H1 (cell line): ENCODE measurements around the gene BBS9. TPM values are rescaled to one million over a fixed set of nuclear protein-coding genes. Genes with fewer than 3 reads are reported as not detected.

ENCODE experiments used
- CTCF ChIA-PET: fragments of 300-600 bp; sonication (Branson Sonifier 250); formaldehyde crosslinking; loops from one replicate; lab custom pipeline; 2021; ENCODE audit not compliant: partially characterized antibody; lab: Charles Lee
- POLR2A ChIA-PET: fragments of 300-600 bp; sonication (Branson Sonifier 250); formaldehyde crosslinking; loops from one replicate; lab custom pipeline; 2021; ENCODE audit warnings: inconsistent platforms; ENCODE audit not compliant: partially characterized antibody; lab: Charles Lee
- DNase-seq, 2 experiments: peaks; one replicate each; pipeline versions ENCODE4 v3.0.0 to v3.0.0-alpha.2; 2010 to 2022; ENCODE audit warnings: low spot score in 2 of 2, low read depth in 1 of 2, mixed read lengths in 1 of 2
- FAIRE-seq: peaks from 2 replicates; lab custom pipeline; 2011; peaks lifted over from hg19 to GRCh38; lab: Jason Lieb, UNC
- H2AFZ ChIP-seq: 2 replicates; pipeline ENCODE4 v1.8.1; 2012; ENCODE audit warnings: low read length, inconsistent platforms
- H2AK5ac ChIP-seq: 2 replicates; pipeline ENCODE4 v1.6.1; 2013; ENCODE audit warnings: low read depth, low read length
- H2BK120ac ChIP-seq: replicated peaks from 2 replicates; pipeline ENCODE3; 2013; ENCODE audit warnings: low read depth, low read length, inconsistent platforms
- H2BK12ac ChIP-seq: 2 replicates; pipeline ENCODE4 v1.6.1; 2013; ENCODE audit warnings: low read depth, low read length
- H2BK15ac ChIP-seq: 2 replicates; pipeline ENCODE4 v1.6.1; 2013; ENCODE audit warnings: low read length
- H2BK20ac ChIP-seq: 2 replicates; pipeline ENCODE4 v1.6.1; 2013; ENCODE audit warnings: low read length
- H2BK5ac ChIP-seq: 2 replicates; pipeline ENCODE4 v1.6.1; 2013; ENCODE audit warnings: low read depth, low read length
- H3K14ac ChIP-seq: 2 replicates; pipeline ENCODE4 v1.6.1; 2013; ENCODE audit warnings: inconsistent platforms; ENCODE audit not compliant: insufficient read length
- H3K18ac ChIP-seq: 2 replicates; pipeline ENCODE4 v1.6.1; 2013; ENCODE audit warnings: low read length; ENCODE audit errors: extremely low read depth
- H3K23ac ChIP-seq: 2 replicates; pipeline ENCODE4 v1.6.1; 2013; ENCODE audit warnings: inconsistent platforms; ENCODE audit not compliant: insufficient read length
- H3K23me2 ChIP-seq: 2 replicates; pipeline ENCODE4 v1.6.1; 2013; ENCODE audit warnings: low read depth, low read length
- H3K27ac ChIP-seq: 2 replicates; pipeline ENCODE4 v1.6.1; 2011; ENCODE audit warnings: low read depth, low read length, inconsistent platforms
- H3K27me3 ChIP-seq, 4 experiments: replicated peaks in 1 of 4; 1 replicate in 1 of 4; 2 replicates in 3 of 4; pipeline versions ENCODE4 v1.6.1 to v1.8.1; 2011 to 2013; ENCODE audit warnings: low read length in 3 of 4, mild to moderate bottlenecking in 3 of 4, inconsistent platforms in 2 of 4, mixed read lengths in 2 of 4, moderate library complexity in 1 of 4; ENCODE audit not compliant: control insufficient read depth in 3 of 4, insufficient read depth in 3 of 4; ENCODE audit errors: extremely low read depth in 1 of 4
- H3K36me3 ChIP-seq, 4 experiments: 2 replicates each; pipeline versions ENCODE4 v1.6.1 to v1.8.1; 2011 to 2013; ENCODE audit warnings: mild to moderate bottlenecking in 4 of 4, low read length in 3 of 4, moderate library complexity in 2 of 4, control low read depth in 1 of 4, inconsistent platforms in 1 of 4; ENCODE audit not compliant: insufficient read depth in 4 of 4, control insufficient read depth in 2 of 4
- H3K4ac ChIP-seq: replicated peaks from 2 replicates; pipeline ENCODE3; 2013; ENCODE audit warnings: low read length, low read depth, mixed read lengths, inconsistent platforms; ENCODE audit not compliant: insufficient read length
- H3K4me1 ChIP-seq, 4 experiments: replicated peaks in 1 of 4; 1 replicate in 1 of 4; 2 replicates in 3 of 4; pipeline versions ENCODE4 v1.6.1 to v1.8.1; 2011 to 2013; ENCODE audit warnings: low read length in 3 of 4, inconsistent platforms in 2 of 4, mixed read lengths in 1 of 4; ENCODE audit not compliant: insufficient read depth in 4 of 4, control insufficient read depth in 3 of 4
- H3K4me2 ChIP-seq, 2 experiments: 2 replicates each; pipeline versions ENCODE4 v1.6.1 to v1.8.1; 2011 to 2013; ENCODE audit warnings: low read depth in 2 of 2, low read length in 2 of 2, control low read depth in 1 of 2, inconsistent platforms in 1 of 2, mild to moderate bottlenecking in 1 of 2; ENCODE audit not compliant: insufficient read depth in 1 of 2
- H3K4me3 ChIP-seq, 4 experiments: fragments of 200-600, 300-600 bp in 1 of 4; sonication (generic), shearing (Covaris generic), sonication (Bioruptor Twin) in 1 of 4; 2 replicates each; pipeline versions ENCODE4 v1.5.1 to v1.8.1; 2011 to 2016; ENCODE audit warnings: low read length in 4 of 4, low read depth in 3 of 4, control low read depth in 2 of 4, inconsistent platforms in 2 of 4, mild to moderate bottlenecking in 2 of 4, mixed read lengths in 1 of 4, moderate library complexity in 1 of 4; ENCODE audit not compliant: insufficient read depth in 2 of 4; ENCODE audit errors: extremely low read depth in 1 of 4
- H3K56ac ChIP-seq: replicated peaks from 2 replicates; pipeline ENCODE3; 2013; ENCODE audit warnings: low read depth, mild to moderate bottlenecking, mixed read lengths, low read length, inconsistent platforms; ENCODE audit not compliant: insufficient read length
- H3K79me1 ChIP-seq: 2 replicates; pipeline ENCODE4 v1.6.1; 2013; ENCODE audit warnings: low read depth, low read length, control low read depth
- H3K79me2 ChIP-seq, 2 experiments: 2 replicates each; pipeline versions ENCODE4 v1.6.1 to v1.8.1; 2012 to 2013; ENCODE audit warnings: low read length in 2 of 2, mild to moderate bottlenecking in 2 of 2, inconsistent platforms in 1 of 2; ENCODE audit not compliant: insufficient read depth in 2 of 2, control insufficient read depth in 1 of 2
- H3K9ac ChIP-seq, 4 experiments: replicated peaks in 1 of 4; 1 replicate in 1 of 4; 2 replicates in 3 of 4; pipeline versions ENCODE4 v1.6.1 to v1.8.1; 2011 to 2013; ENCODE audit warnings: low read depth in 3 of 4, low read length in 3 of 4, control low read depth in 2 of 4, mild to moderate bottlenecking in 2 of 4, moderate library complexity in 2 of 4, inconsistent platforms in 1 of 4; ENCODE audit errors: extremely low read depth in 1 of 4
- H3K9me3 ChIP-seq, 2 experiments: 2 replicates each; pipeline versions ENCODE4 v1.6.1 to v1.8.1; 2012 to 2013; ENCODE audit warnings: mild to moderate bottlenecking in 2 of 2, moderate library complexity in 2 of 2, control low read depth in 1 of 2, inconsistent platforms in 1 of 2, low read depth in 1 of 2, low read length in 1 of 2, mixed read lengths in 1 of 2; ENCODE audit not compliant: insufficient read depth in 2 of 2
- H4K20me1 ChIP-seq, 2 experiments: replicated peaks in 1 of 2; 2 replicates each; pipeline versions ENCODE3 to v1.8.1; 2011 to 2013; ENCODE audit warnings: inconsistent platforms in 2 of 2, low read length in 2 of 2, mild to moderate bottlenecking in 1 of 2; ENCODE audit not compliant: insufficient read depth in 2 of 2, control insufficient read depth in 1 of 2
- H4K5ac ChIP-seq: 2 replicates; pipeline ENCODE4 v1.6.1; 2013; ENCODE audit warnings: low read length, low read depth, mixed read lengths, inconsistent platforms; ENCODE audit not compliant: insufficient read length
- H4K8ac ChIP-seq: 2 replicates; pipeline ENCODE4 v1.8.0; 2013; ENCODE audit warnings: mild to moderate bottlenecking, moderate library complexity, low read length, inconsistent platforms; ENCODE audit not compliant: insufficient read depth; ENCODE audit errors: extremely low read depth
- H4K91ac ChIP-seq: replicated peaks from 2 replicates; pipeline ENCODE3; 2013; ENCODE audit warnings: low read length, mixed read lengths, inconsistent platforms; ENCODE audit not compliant: insufficient read length
- CHD1 ChIP-seq: IDR thresholded peaks from 2 replicates; pipeline ENCODE4 v1.6.1; 2012; ENCODE audit warnings: low read depth, low read length, improper control_type of control experiment
- EZH2 ChIP-seq: fragments of 200-600 bp; sonication (generic); IDR thresholded peaks from 2 replicates; pipeline ENCODE4 v1.7.1; 2012; ENCODE audit warnings: low read depth, mild to moderate bottlenecking, moderate library complexity, low read length, inconsistent platforms; ENCODE audit not compliant: severe bottlenecking
- GABPA ChIP-seq: IDR thresholded peaks from 2 replicates; pipeline ENCODE4 v1.6.1; 2011; ENCODE audit warnings: mild to moderate bottlenecking, low read length, moderate library complexity, borderline replicate concordance; ENCODE audit not compliant: insufficient read depth
- JUN ChIP-seq: IDR thresholded peaks from 2 replicates; pipeline ENCODE4 v1.6.1; 2011; ENCODE audit warnings: low read depth, mild to moderate bottlenecking, improper control_type of control experiment, low read length
- KDM1A ChIP-seq: fragments of 200-600, 300-600 bp; sonication (generic); IDR thresholded peaks from 2 replicates; pipeline ENCODE4 v1.7.1; 2016; ENCODE audit warnings: mild to moderate bottlenecking, low read length, borderline replicate concordance
- KDM4A ChIP-seq: IDR thresholded peaks from one replicate; pipeline ENCODE4 v1.7.1; 2012; ENCODE audit warnings: low read depth, mild to moderate bottlenecking, moderate library complexity, low read length, inconsistent platforms; ENCODE audit not compliant: severe bottlenecking
- POLR2A ChIP-seq, 2 experiments: IDR thresholded peaks; 1 replicate in 1 of 2; 2 replicates in 1 of 2; pipeline ENCODE4 v1.6.1; 2011; ENCODE audit warnings: low read depth in 2 of 2, low read length in 2 of 2, mild to moderate bottlenecking in 2 of 2; ENCODE audit errors: control extremely low read depth in 1 of 2
- RAD21 ChIP-seq, 2 experiments: IDR thresholded peaks in 1 of 2; conservative IDR thresholded peaks in 1 of 2; 2 replicates each; pipeline ENCODE4 v1.6.1; 2011; ENCODE audit warnings: low read depth in 2 of 2, low read length in 2 of 2, improper control_type of control experiment in 1 of 2, inconsistent platforms in 1 of 2, mild to moderate bottlenecking in 1 of 2, moderate library complexity in 1 of 2
- RXRA ChIP-seq: IDR thresholded peaks from 2 replicates; pipeline ENCODE4 v1.6.1; 2011; ENCODE audit warnings: low read depth, mild to moderate bottlenecking, low read length, moderate library complexity; ENCODE audit not compliant: insufficient read depth
- SP1 ChIP-seq: IDR thresholded peaks from 2 replicates; pipeline ENCODE4 v1.6.1; 2011; ENCODE audit warnings: low read depth, low read length
- TAF1 ChIP-seq: IDR thresholded peaks from 2 replicates; pipeline ENCODE4 v1.6.1; 2011; ENCODE audit warnings: mild to moderate bottlenecking, low read depth, low read length
- TCF12 ChIP-seq: IDR thresholded peaks from 2 replicates; pipeline ENCODE4 v1.6.1; 2011; ENCODE audit warnings: low read depth, mild to moderate bottlenecking, low read length
- TEAD4 ChIP-seq: IDR thresholded peaks from 2 replicates; pipeline ENCODE4 v1.6.1; 2012; ENCODE audit warnings: low read depth, low read length, inconsistent platforms, mixed read lengths
- WGBS, 2 experiments: shearing (Covaris generic) in 1 of 2; methylation state at CpG; one replicate each; pipeline versions ENCODE4 v1.1.6 to v1.1.7; 2013 to 2015; ENCODE audit warnings: low lambda C conversion rate in 2 of 2, mixed read lengths in 2 of 2, inconsistent platforms in 1 of 2, low coverage in 1 of 2, missing lambda C conversion rate in 1 of 2; ENCODE audit not compliant: insufficient replicate concordance in 2 of 2, insufficient coverage in 1 of 2, insufficient read length in 1 of 2; ENCODE audit errors: extremely low coverage in 1 of 2, missing lambda C conversion rate in 1 of 2; 5-methylcytosine and 5-hydroxymethylcytosine counted together
- polyA plus RNA-seq, 7 experiments: library from polyadenylated mRNA; depleted of rRNA in 3 of 7; stranded (reverse) in 5 of 7; unstranded in 2 of 7; fragments of >200 nt in 5 of 7; fragments of 200-250 nt in 2 of 7; gene quantifications; 1 replicate in 5 of 7; 2 replicates in 1 of 7; 4 replicates in 1 of 7; pipeline versions ENCODE4 v1.2.1 to v1.2.3, GENCODE V29; 2011 to 2013; ENCODE audit warnings: missing spikeins in 2 of 7, mixed read lengths in 2 of 7
- total RNA-seq: library from RNA; stranded (reverse); fragmentation: NEBNext Ultra II Directional; extraction: Animal tissue kit (Norgen Biotek cat#: 25700); gene quantifications from 2 replicates; pipeline ENCODE4 v1.2.1, GENCODE V29; 2021

BBS9 gene
- total and polyA plus RNA-seq, 2 of the 8 experiments (the other 6 are each of a cell fraction or from before 2014, with no cell fraction given): 22.3 to 37.0 TPM

DNA sequence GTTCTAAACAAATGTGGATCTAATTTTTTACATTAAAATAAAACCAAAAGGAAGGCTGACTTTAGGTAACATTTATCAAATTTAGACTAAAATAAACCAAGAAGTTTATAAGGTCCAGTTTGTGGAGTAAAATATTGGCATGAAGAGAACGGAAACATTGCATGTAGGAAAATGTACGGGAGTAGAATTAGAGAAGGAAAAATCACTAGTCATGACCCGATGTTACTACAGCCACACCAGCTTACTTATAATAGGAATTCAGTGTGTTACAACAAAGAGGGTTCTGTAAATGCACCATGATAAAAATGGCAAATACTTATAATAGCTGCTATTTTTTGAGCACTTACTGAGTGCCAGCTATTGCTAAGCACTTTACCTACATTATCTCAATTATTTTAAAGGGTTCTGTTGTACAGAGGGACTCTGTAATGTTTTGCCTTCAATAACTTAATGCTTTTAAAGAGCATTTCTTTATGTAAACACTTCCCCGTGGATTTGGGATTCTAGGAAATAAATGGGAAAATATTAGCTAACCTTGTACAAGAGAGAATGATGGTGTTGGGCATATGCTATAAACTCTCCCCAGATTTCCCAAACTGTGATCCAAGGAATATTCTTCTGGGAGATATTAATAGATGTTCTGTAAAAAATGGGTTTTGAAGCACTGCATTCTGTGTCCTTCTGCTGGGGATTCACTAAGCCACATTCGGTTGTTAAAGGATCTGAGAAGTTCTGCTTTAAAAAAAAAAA, 296.7 kb downstream of the BBS9 start:
- POLR2A ChIA-PET: no interaction called here
- Histone ChIP-seq H3K4me3 (no peak overlapping the region), H4K8ac (no peak overlapping the region), H3K23me2 (no peaks in the 10 kb centered on the region), H3K14ac (no peak overlapping the region), H3K9me3 (no peaks in the 10 kb centered on the region), H2BK120ac (no peak overlapping the region), H3K79me2 (no peaks in the 10 kb centered on the region), H3K4me1 (peaks cover 0 to 4% (median 0%) of the 10 kb centered on the region in 4 experiments; a peak in 1 of 7 replicates), H3K27me3 (no peaks in the 10 kb centered on the region), H2AFZ (no peak overlapping the region), H4K5ac (no peak overlapping the region), H3K4me2 (no peak overlapping the region), H4K20me1 (peaks cover 0 to 1% of the 10 kb centered on the region in 2 experiments), H3K56ac (no peak overlapping the region), H4K91ac (no peak overlapping the region), H2BK15ac (no peak overlapping the region), H3K23ac (no peak overlapping the region), H2AK5ac (no peak overlapping the region), H3K4ac (no peak overlapping the region), H3K9ac (no peak overlapping the region), H2BK5ac (no peak overlapping the region), H3K18ac (no peak overlapping the region), H3K27ac (no peak overlapping the region), H2BK12ac (no peak overlapping the region), H3K36me3 (no peaks in the 10 kb centered on the region), H3K79me1 (no peaks in the 10 kb centered on the region), H2BK20ac (no peak overlapping the region)
- DNase-seq (no peak), FAIRE-seq (no peak)
- CTCF ChIA-PET: interaction anchor here (0.6 to 2.6 kb wide), 7 partner anchors 10 to 324 kb away, joined by 3 to 10 read pairs (median 4); no protein-coding TSS in a partner anchor
- WGBS, 2 experiments: 83% methylated on average over 5 of the region's 5 CpGs; no CpG with 5 or more reads in 1 of the 2 experiments
- TF ChIP-seq RXRA (no peak), CHD1 (no peak), TCF12 (no peak), POLR2A (IDR thresholded peaks at IDR 0.05; ENCODE audit: control extremely low read depth in 1 of 2, low read depth in 2 of 2, low read length in 2 of 2) (no peak), KDM1A (no peak), KDM4A (no peak), GABPA (no peak), EZH2 (no peak), SP1 (no peak), TAF1 (no peak), TEAD4 (no peak), RAD21 (IDR thresholded peaks at IDR 0.05 in 1 of 2, conservative IDR thresholded peaks at IDR 0.05 in 1 of 2; ENCODE audit: low read depth in 2 of 2, low read length in 2 of 2) (no peak), JUN (no peak)
